GDM1 (cell line): ENCODE measurements around the gene CDKN2B-AS1.

Experiments used
- DNase-seq: peaks from one replicate; lab custom pipeline; 2025; lab: John Stamatoyannopoulos, UW

The CDKN2B-AS1 gene

GRCh38 chr9:22118810-22119521, 124.4 kb downstream of the CDKN2B-AS1 start:
- no peak for DNase-seq

GRCh38 chr9:22119522-22120158, 125.0 kb downstream of the CDKN2B-AS1 start:
- no peak for DNase-seq

GRCh38 chr9:22120159-22120549, 125.6 kb downstream of the CDKN2B-AS1 start:
- DNase-seq, result no peak

GRCh38 chr9:22120595-22120994, 126.0 kb downstream of the CDKN2B-AS1 start:
- no peak for DNase-seq

GRCh38 chr9:22124263-22125011, 129.8 kb downstream of the CDKN2B-AS1 start:
- no peak for DNase-seq

- DNase-seq, result no peak
These were observed 134.5 kb downstream of the CDKN2B-AS1 start for GRCh38 chr9:22129133-22129532.

- DNase-seq, result no peak
These were observed 135.0 kb downstream of the CDKN2B-AS1 start for GRCh38 chr9:22129633-22130032.

GRCh38 chr9:22131817-22132216, 137.2 kb downstream of the CDKN2B-AS1 start:
- DNase-seq, result no peak

- DNase-seq, result no peak
These were observed 139.8 kb downstream of the CDKN2B-AS1 start for GRCh38 chr9:22134390-22134789.

- no peak for DNase-seq
These were observed 142.0 kb downstream of the CDKN2B-AS1 start for GRCh38 chr9:22136461-22137096.

GRCh38 chr9:22138956-22139660, 144.5 kb downstream of the CDKN2B-AS1 start:
- DNase-seq, result no peak

- no peak for DNase-seq
These were observed 147.3 kb downstream of the CDKN2B-AS1 start for GRCh38 chr9:22141908-22142307.

- no peak for DNase-seq
These were observed 148.1 kb downstream of the CDKN2B-AS1 start for GRCh38 chr9:22142671-22143070.

GRCh38 chr9:22143799-22144625, 149.4 kb downstream of the CDKN2B-AS1 start:
- DNase-seq, result no peak

GRCh38 chr9:22146604-22147003, 152.0 kb downstream of the CDKN2B-AS1 start:
- DNase-seq, result no peak

GRCh38 chr9:22147813-22148527, 153.4 kb downstream of the CDKN2B-AS1 start:
- no peak for DNase-seq

GRCh38 chr9:22148528-22148875, 153.9 kb downstream of the CDKN2B-AS1 start:
- DNase-seq, result no peak

GRCh38 chr9:22148876-22149637, 154.5 kb downstream of the CDKN2B-AS1 start:
- no peak for DNase-seq

- no peak for DNase-seq
These were observed 159.5 kb downstream of the CDKN2B-AS1 start for GRCh38 chr9:22154064-22154463.

- DNase-seq, result no peak
These were observed 162.0 kb downstream of the CDKN2B-AS1 start for GRCh38 chr9:22156586-22156985.
